ENCODE results near the gene FUNDC2.

- TF ChIP-seq POLR2A (IDR thresholded peaks at IDR 0.05), result no peak
- TF ChIP-seq, protein P1, sequence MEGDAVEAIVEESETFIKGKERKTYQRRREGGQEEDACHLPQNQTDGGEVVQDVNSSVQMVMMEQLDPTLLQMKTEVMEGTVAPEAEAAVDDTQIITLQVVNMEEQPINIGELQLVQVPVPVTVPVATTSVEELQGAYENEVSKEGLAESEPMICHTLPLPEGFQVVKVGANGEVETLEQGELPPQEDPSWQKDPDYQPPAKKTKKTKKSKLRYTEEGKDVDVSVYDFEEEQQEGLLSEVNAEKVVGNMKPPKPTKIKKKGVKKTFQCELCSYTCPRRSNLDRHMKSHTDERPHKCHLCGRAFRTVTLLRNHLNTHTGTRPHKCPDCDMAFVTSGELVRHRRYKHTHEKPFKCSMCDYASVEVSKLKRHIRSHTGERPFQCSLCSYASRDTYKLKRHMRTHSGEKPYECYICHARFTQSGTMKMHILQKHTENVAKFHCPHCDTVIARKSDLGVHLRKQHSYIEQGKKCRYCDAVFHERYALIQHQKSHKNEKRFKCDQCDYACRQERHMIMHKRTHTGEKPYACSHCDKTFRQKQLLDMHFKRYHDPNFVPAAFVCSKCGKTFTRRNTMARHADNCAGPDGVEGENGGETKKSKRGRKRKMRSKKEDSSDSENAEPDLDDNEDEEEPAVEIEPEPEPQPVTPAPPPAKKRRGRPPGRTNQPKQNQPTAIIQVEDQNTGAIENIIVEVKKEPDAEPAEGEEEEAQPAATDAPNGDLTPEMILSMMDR (IDR thresholded peaks at IDR 0.05), result no peak
Measured at GRCh38 chrX:155005190-155005589, 21.5 kb upstream of the FUNDC2 start.

Data from right lobe of liver (tissue), 4 donors.